HUES64 (cell line): ENCODE results near the gene TNKS1BP1.
A peak's percentile ranks its signal among the peaks of the same experiment; 100 is the strongest.

ENCODE experiments used
- H3K27ac ChIP-seq: 2 replicates; pipeline ENCODE4 v1.7.0; 2013; ENCODE audit warnings: low read depth, low read length, inconsistent platforms
- H3K27me3 ChIP-seq: 2 replicates; pipeline ENCODE4 v1.6.1; 2013; ENCODE audit warnings: mild to moderate bottlenecking, low read length; ENCODE audit not compliant: insufficient read depth
- H3K36me3 ChIP-seq: 2 replicates; pipeline ENCODE4 v1.6.1; 2013; ENCODE audit warnings: mild to moderate bottlenecking, low read length; ENCODE audit not compliant: insufficient read depth
- H3K4me1 ChIP-seq: 2 replicates; pipeline ENCODE4 v1.6.1; 2013; ENCODE audit warnings: mild to moderate bottlenecking, low read length, moderate library complexity; ENCODE audit not compliant: insufficient read depth
- H3K4me3 ChIP-seq: 2 replicates; pipeline ENCODE4 v1.5.1; 2013; ENCODE audit warnings: mild to moderate bottlenecking, low read length, moderate library complexity
- H3K9ac ChIP-seq: 2 replicates; pipeline ENCODE4 v1.6.1; 2013; ENCODE audit warnings: mild to moderate bottlenecking, low read depth, low read length
- H3K9me3 ChIP-seq: 2 replicates; pipeline ENCODE4 v1.6.1; 2013; ENCODE audit warnings: low read depth, low read length; ENCODE audit not compliant: insufficient read depth
- WGBS: fragments of 150-250, 120-280 bp; methylation state at CpG from one replicate; pipeline ENCODE4 v1.1.7; 2013; ENCODE audit warnings: missing lambda C conversion rate; 5-methylcytosine and 5-hydroxymethylcytosine counted together

Gene TNKS1BP1

DNA sequence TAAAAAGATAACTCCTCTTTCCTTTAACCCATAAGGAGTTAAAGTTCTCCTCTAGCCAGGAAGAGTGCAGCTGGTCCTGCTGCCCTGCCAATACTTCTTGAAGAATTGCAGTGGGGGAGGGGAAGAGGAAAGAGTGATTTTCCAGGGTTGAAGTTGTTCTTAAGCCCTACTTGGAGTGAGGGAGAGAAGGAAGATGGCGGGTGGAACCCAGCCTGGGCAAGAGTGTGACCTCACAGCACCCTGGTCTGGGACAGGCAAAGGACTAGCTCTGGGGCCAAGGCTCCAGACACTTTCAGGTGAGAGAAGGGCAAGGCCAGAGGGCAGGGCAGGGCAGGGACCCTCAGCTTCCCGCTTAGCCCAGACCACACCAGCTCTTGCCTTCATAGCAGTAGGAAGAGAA lies 6.6 kb downstream of the TNKS1BP1 start:
- WGBS, result 85% methylated on average over 2 of the region's 2 CpGs
- H3K9ac ChIP-seq, result no peak overlapping the region
- no peak overlapping the region for H3K27ac ChIP-seq
- H3K4me3 ChIP-seq, result no peak overlapping the region
- peaks cover 37% of the 10 kb centered on the region for H3K4me1 ChIP-seq
- H3K36me3 ChIP-seq, result peaks cover 79% of the 10 kb centered on the region
- no peaks in the 10 kb centered on the region for H3K27me3 ChIP-seq
- no peaks in the 10 kb centered on the region for H3K9me3 ChIP-seq

- Histone ChIP-seq H3K36me3 (peaks cover 82% of the 10 kb centered on the region), H3K4me3 (no peak overlapping the region), H3K27ac (peak overlapping the region; percentile 13; the same call in 1 of the 2 replicates), H3K9me3 (no peaks in the 10 kb centered on the region), H3K27me3 (no peaks in the 10 kb centered on the region), H3K4me1 (peaks cover 26% of the 10 kb centered on the region), H3K9ac (no peak overlapping the region)
- 65% methylated on average over 3 of the region's 3 CpGs for WGBS
These were observed 8.7 kb downstream of the TNKS1BP1 start for GRCh38 chr11:57316017-57316416.

GRCh38 chr11:57315491-57315890 lies 9.3 kb downstream of the TNKS1BP1 start:
- H3K9ac ChIP-seq, result no peak overlapping the region
- H3K4me3 ChIP-seq, result no peak overlapping the region
- WGBS, result 41% methylated on average over 8 of the region's 8 CpGs
- H3K9me3 ChIP-seq, result no peaks in the 10 kb centered on the region
- H3K4me1 ChIP-seq, result peaks cover 31% of the 10 kb centered on the region
- H3K36me3 ChIP-seq, result peaks cover 78% of the 10 kb centered on the region
- H3K27ac ChIP-seq, result peak overlapping the region; percentile 13; the same call in 1 of the 2 replicates
- no peaks in the 10 kb centered on the region for H3K27me3 ChIP-seq

- Histone ChIP-seq H3K9ac (no peak overlapping the region), H3K36me3 (peaks cover 80% of the 10 kb centered on the region)
- 91% methylated on average over 15 of the region's 15 CpGs for WGBS
These were observed 10.4 kb downstream of the TNKS1BP1 start for GRCh38 chr11:57314221-57314973.

DNA sequence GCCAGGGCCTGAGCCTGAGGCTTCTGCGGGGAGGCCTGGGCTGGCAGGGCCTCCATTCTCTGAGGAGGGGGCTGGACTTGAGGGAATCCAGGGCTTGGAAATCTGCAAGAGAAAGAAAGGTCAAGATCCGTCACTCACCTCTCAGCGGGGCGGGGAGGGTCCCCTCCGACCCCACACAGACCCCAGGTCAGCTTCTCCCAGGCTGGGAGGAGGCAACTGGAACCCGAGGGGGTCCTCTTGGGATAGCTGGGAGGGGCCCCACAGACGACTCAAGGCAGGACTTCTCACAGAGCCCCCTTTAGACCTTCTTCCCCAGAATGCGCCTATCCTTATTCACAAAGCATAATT lies 11.0 kb downstream of the TNKS1BP1 start:
- Histone ChIP-seq H3K9me3 (no peaks in the 10 kb centered on the region), H3K9ac (no peak overlapping the region), H3K4me3 (no peak overlapping the region), H3K4me1 (peaks cover 31% of the 10 kb centered on the region), H3K36me3 (peaks cover 82% of the 10 kb centered on the region), H3K27me3 (no peaks in the 10 kb centered on the region), H3K27ac (no peak overlapping the region)
- 56% methylated on average over 8 of the region's 8 CpGs for WGBS

More at GRCh38 chr11:57314221-57314973, 10.4 kb downstream of the TNKS1BP1 start:
- H3K27me3 ChIP-seq, result no peaks in the 10 kb centered on the region
- H3K9me3 ChIP-seq, result no peaks in the 10 kb centered on the region
- H3K4me1 ChIP-seq, result peaks cover 31% of the 10 kb centered on the region
- no peak overlapping the region for H3K27ac ChIP-seq
- no peak overlapping the region for H3K4me3 ChIP-seq

- H3K36me3 ChIP-seq, result peaks cover 81% of the 10 kb centered on the region
- H3K4me1 ChIP-seq, result peaks cover 31% of the 10 kb centered on the region
- H3K4me3 ChIP-seq, result no peak overlapping the region
- no peak overlapping the region for H3K9ac ChIP-seq
- no peaks in the 10 kb centered on the region for H3K27me3 ChIP-seq
- H3K9me3 ChIP-seq, result no peaks in the 10 kb centered on the region
- no peak overlapping the region; the same call in 1 of the 2 replicates for H3K27ac ChIP-seq
- 85% methylated on average over 26 of the region's 26 CpGs for WGBS
These were observed 11.5 kb downstream of the TNKS1BP1 start for GRCh38 chr11:57313071-57313787.

DNA sequence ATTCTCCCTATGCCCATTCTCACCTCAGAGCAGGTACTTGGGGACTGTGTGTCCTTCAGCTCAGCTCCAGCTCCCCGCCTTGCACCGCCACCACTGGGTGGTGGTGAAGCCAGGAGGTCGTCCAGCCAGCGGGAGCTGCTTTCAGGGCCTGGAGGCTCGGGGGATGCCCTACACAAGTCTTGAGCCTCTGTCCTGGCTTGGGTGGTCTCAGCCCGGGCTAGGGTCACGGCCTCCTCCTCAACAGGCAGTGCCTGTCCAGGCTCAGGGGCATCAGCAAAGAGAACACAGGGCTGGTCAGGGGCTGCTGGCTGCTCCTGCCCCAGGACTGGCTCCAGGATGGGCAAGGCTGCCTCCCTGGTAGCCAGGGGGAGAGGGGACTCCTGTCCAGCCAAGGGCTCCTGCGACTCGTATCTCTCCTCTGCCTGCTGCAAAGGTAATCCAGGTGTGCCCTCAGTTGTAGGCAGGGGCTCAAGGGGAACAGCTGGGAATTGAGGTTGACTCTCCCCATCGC lies 12.2 kb downstream of the TNKS1BP1 start:
- Histone ChIP-seq H3K27me3 (no peaks in the 10 kb centered on the region), H3K36me3 (peaks cover 81% of the 10 kb centered on the region), H3K4me3 (no peak overlapping the region), H3K4me1 (peaks cover 31% of the 10 kb centered on the region), H3K9ac (no peak overlapping the region), H3K27ac (no peak overlapping the region), H3K9me3 (no peaks in the 10 kb centered on the region)
- 93% methylated on average over 10 of the region's 10 CpGs for whole genome bisulfite sequencing

- WGBS, result 5% methylated on average over 31 of the region's 31 CpGs
- peak overlapping the region; percentile 50 for H3K4me3 ChIP-seq
- H3K27ac ChIP-seq, result peak overlapping the region; percentile 69
- H3K36me3 ChIP-seq, result peaks cover 72% of the 10 kb centered on the region
- peak overlapping the region; percentile 47; the same call in 1 of the 2 replicates for H3K9ac ChIP-seq
- H3K4me1 ChIP-seq, result peaks cover 29% of the 10 kb centered on the region
- H3K9me3 ChIP-seq, result no peaks in the 10 kb centered on the region
- no peaks in the 10 kb centered on the region for H3K27me3 ChIP-seq
These were observed 13.4 kb downstream of the TNKS1BP1 start for GRCh38 chr11:57311109-57311936.

DNA sequence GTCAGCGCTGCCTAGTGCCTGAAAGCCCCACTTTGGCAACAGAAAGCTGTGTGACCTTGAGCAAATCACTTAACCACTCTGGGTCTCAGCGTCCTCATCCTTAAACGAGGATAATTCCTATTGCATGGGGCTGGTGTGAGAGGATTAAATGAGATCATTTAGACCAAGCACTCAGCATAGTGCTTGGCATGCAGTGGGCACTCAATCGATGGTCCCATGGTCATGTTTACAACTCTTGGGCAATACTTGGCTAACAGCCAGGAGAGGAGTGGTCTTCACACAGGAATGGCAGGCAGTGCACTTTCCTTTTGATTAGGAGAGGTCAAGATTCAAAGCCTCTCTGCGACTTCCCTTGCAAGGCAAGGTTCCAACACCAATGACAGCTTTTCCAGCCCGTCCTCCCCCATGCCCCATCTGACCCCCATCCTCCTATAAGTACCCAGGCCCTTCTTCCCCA lies 14.1 kb downstream of the TNKS1BP1 start:
- Histone ChIP-seq H3K9ac (peak overlapping the region; percentile 47; the same call in 1 of the 2 replicates), H3K4me1 (peaks cover 22% of the 10 kb centered on the region), H3K27ac (peak overlapping the region; percentile 66; the same call in 1 of the 2 replicates), H3K36me3 (peaks cover 68% of the 10 kb centered on the region), H3K4me3 (peak overlapping the region; percentile 50), H3K27me3 (no peaks in the 10 kb centered on the region), H3K9me3 (no peaks in the 10 kb centered on the region)
- 76% methylated on average over 6 of the region's 6 CpGs for WGBS

DNA sequence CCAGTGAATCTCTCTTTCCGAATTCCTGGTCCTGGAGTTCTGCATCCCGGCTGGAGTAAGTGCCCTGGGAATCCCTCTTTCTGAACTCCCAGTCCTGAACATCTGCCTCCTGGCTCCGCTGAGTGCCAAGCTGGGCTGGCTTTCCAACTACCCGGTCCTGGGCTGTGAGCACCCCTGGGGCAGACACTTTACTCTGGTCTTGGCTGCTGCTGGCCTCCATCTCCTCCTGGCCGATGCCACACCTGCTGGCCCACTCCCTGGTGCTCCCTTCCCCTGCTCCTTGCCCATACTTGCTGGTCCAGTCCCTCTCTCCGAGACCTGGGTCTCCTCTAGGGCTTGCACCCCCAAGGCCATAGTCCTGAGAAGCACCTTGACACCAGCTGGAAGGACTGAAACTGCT lies 14.7 kb downstream of the TNKS1BP1 start:
- Histone ChIP-seq H3K4me3 (no peak overlapping the region), H3K9me3 (no peaks in the 10 kb centered on the region), H3K27ac (no peak overlapping the region), H3K36me3 (peaks cover 65% of the 10 kb centered on the region), H3K27me3 (no peaks in the 10 kb centered on the region), H3K4me1 (peaks cover 19% of the 10 kb centered on the region; the same call in 1 of the 2 replicates), H3K9ac (no peak overlapping the region)
- whole genome bisulfite sequencing, result 96% methylated on average over 6 of the region's 6 CpGs
